RWPE2 (cell line): ENCODE data around the gene KIF21A.
A peak's percentile ranks its signal among the peaks of the same experiment; 100 is the strongest.

Experiments
- ATAC-seq: fragments of 200-7000 bp; cut with Tn5 transposase; 3 replicates; pipeline ENCODE4 v1.9.1; 2021; ENCODE audit warnings: low read depth
- DNase-seq: peaks from one replicate; pipeline ENCODE4 v3.0.0-alpha.2; 2020; ENCODE audit warnings: low spot score
- H3K27ac ChIP-seq: fragments of 450-650 bp; 2 replicates; pipeline ENCODE4 v1.5.1; 2017; ENCODE audit warnings: mild to moderate bottlenecking; ENCODE audit not compliant: poor library complexity, severe bottlenecking
- H3K27me3 ChIP-seq: fragments of 250-450 bp; sonication (Bioruptor Pico); 2 replicates; pipeline ENCODE4 v1.5.1; 2021; ENCODE audit warnings: mild to moderate bottlenecking, moderate library complexity; ENCODE audit not compliant: insufficient read depth, poor library complexity, severe bottlenecking
- H3K36me3 ChIP-seq: fragments of 250-450 bp; sonication (Bioruptor Pico); 2 replicates; pipeline ENCODE4 v1.5.1; 2020; ENCODE audit warnings: low read depth, mild to moderate bottlenecking, moderate library complexity
- H3K4me1 ChIP-seq: fragments of 250-450 bp; sonication (Bioruptor Pico); 2 replicates; pipeline ENCODE4 v1.5.1; 2021; ENCODE audit warnings: mild to moderate bottlenecking, moderate library complexity; ENCODE audit not compliant: insufficient read depth, poor library complexity, severe bottlenecking
- H3K4me3 ChIP-seq: fragments of 250-450 bp; sonication (Bioruptor Pico); 2 replicates; pipeline ENCODE4 v1.5.1; 2021; ENCODE audit warnings: mild to moderate bottlenecking, moderate library complexity; ENCODE audit not compliant: severe bottlenecking
- H3K9me3 ChIP-seq: fragments of 250-450 bp; sonication (Bioruptor Pico); 2 replicates; pipeline ENCODE4 v1.5.1; 2021; ENCODE audit warnings: mild to moderate bottlenecking, moderate library complexity; ENCODE audit not compliant: severe bottlenecking
- CTCF ChIP-seq: fragments of 450-650 bp; IDR thresholded peaks from one replicate; pipeline ENCODE4 v1.5.1; 2017; ENCODE audit warnings: mild to moderate bottlenecking, moderate library complexity; ENCODE audit not compliant: poor library complexity, severe bottlenecking

KIF21A gene

GRCh38 chr12:39365364-39366001 is 77.4 kb downstream of the KIF21A start:
- no peak overlapping the region for H3K27ac ChIP-seq
- peaks cover 19% of the 10 kb centered on the region for H3K4me1 ChIP-seq
- H3K36me3 ChIP-seq: peaks cover 28% of the 10 kb centered on the region
- no peak overlapping the region for H3K4me3 ChIP-seq
- ATAC-seq: no peak
- no peaks in the 10 kb centered on the region for H3K27me3 ChIP-seq
- no peaks in the 10 kb centered on the region for H3K9me3 ChIP-seq
- DNase-seq: no peak
- peak; percentile 56 for TF ChIP-seq CTCF

GRCh38 chr12:39364196-39364595 is 78.7 kb downstream of the KIF21A start:
- Histone ChIP-seq H3K27me3 (no peaks in the 10 kb centered on the region), H3K4me3 (no peak overlapping the region), H3K4me1 (peaks cover 15% of the 10 kb centered on the region), H3K9me3 (no peaks in the 10 kb centered on the region), H3K27ac (no peak overlapping the region), H3K36me3 (peaks cover 20% of the 10 kb centered on the region)
- no peak for ATAC-seq
- DNase-seq: no peak
- TF ChIP-seq CTCF: no peak

GRCh38 chr12:39359645-39360044 is 83.3 kb downstream of the KIF21A start:
- no peak for TF ChIP-seq CTCF
- Histone ChIP-seq H3K4me3 (no peak overlapping the region), H3K27me3 (no peaks in the 10 kb centered on the region), H3K9me3 (no peaks in the 10 kb centered on the region), H3K36me3 (peaks cover 5% of the 10 kb centered on the region), H3K27ac (no peak overlapping the region), H3K4me1 (no peaks in the 10 kb centered on the region)
- ATAC-seq (no peak), DNase-seq (no peak)

GRCh38 chr12:39357041-39357440 is 85.9 kb downstream of the KIF21A start:
- H3K27ac ChIP-seq: no peak overlapping the region
- H3K9me3 ChIP-seq: no peaks in the 10 kb centered on the region
- no peaks in the 10 kb centered on the region for H3K27me3 ChIP-seq
- ATAC-seq (no peak), DNase-seq (no peak)
- H3K4me1 ChIP-seq: no peaks in the 10 kb centered on the region
- no peak for TF ChIP-seq CTCF
- no peak overlapping the region for H3K4me3 ChIP-seq
- peaks cover 9% of the 10 kb centered on the region for H3K36me3 ChIP-seq

GRCh38 chr12:39355841-39356240 is 87.1 kb downstream of the KIF21A start:
- no peaks in the 10 kb centered on the region for H3K4me1 ChIP-seq
- H3K27me3 ChIP-seq: no peaks in the 10 kb centered on the region
- no peak for ATAC-seq
- TF ChIP-seq CTCF: no peak
- no peaks in the 10 kb centered on the region for H3K9me3 ChIP-seq
- no peak overlapping the region for H3K27ac ChIP-seq
- H3K36me3 ChIP-seq: peaks cover 14% of the 10 kb centered on the region
- no peak overlapping the region for H3K4me3 ChIP-seq
- DNase-seq: no peak
